Bronchial epithelial cell (primary cell): ENCODE measurements around the gene KRT80. TPM values are rescaled to one million over a fixed set of nuclear protein-coding genes. Genes with fewer than 3 reads are reported as not detected.

ENCODE experiments used
- DNase-seq: peaks from one replicate; pipeline ENCODE4 v3.0.0-alpha.2; 2010; ENCODE audit warnings: low read depth
- FAIRE-seq: peaks from 2 replicates; lab custom pipeline; 2011; peaks lifted over from hg19 to GRCh38; lab: Jason Lieb, UNC
- H3K27me3 ChIP-seq: 2 replicates; pipeline ENCODE4 v1.5.1; 2011; ENCODE audit warnings: low read length; ENCODE audit not compliant: control insufficient read depth, insufficient read depth
- H3K36me3 ChIP-seq: 2 replicates; pipeline ENCODE4 v1.5.1; 2011; ENCODE audit warnings: low read length; ENCODE audit not compliant: control insufficient read depth, insufficient read depth
- H3K4me3 ChIP-seq: 2 replicates; pipeline ENCODE4 v1.5.1; 2011; ENCODE audit warnings: mild to moderate bottlenecking, low read depth, low read length, control low read depth
- CTCF ChIP-seq: IDR thresholded peaks from 2 replicates; pipeline ENCODE4 v1.5.1; 2011; ENCODE audit warnings: mild to moderate bottlenecking, moderate library complexity, low read length, control low read depth, inconsistent platforms; ENCODE audit not compliant: insufficient read depth, severe bottlenecking
- total RNA-seq: library from RNA; depleted of rRNA; stranded (reverse); fragments of >200 nt; gene quantifications from 2 replicates; pipeline ENCODE4 v1.2.1, GENCODE V29; 2014

The KRT80 gene
- total RNA-seq, 1 donor from 2014 or later, result 14.7 TPM

DNA sequence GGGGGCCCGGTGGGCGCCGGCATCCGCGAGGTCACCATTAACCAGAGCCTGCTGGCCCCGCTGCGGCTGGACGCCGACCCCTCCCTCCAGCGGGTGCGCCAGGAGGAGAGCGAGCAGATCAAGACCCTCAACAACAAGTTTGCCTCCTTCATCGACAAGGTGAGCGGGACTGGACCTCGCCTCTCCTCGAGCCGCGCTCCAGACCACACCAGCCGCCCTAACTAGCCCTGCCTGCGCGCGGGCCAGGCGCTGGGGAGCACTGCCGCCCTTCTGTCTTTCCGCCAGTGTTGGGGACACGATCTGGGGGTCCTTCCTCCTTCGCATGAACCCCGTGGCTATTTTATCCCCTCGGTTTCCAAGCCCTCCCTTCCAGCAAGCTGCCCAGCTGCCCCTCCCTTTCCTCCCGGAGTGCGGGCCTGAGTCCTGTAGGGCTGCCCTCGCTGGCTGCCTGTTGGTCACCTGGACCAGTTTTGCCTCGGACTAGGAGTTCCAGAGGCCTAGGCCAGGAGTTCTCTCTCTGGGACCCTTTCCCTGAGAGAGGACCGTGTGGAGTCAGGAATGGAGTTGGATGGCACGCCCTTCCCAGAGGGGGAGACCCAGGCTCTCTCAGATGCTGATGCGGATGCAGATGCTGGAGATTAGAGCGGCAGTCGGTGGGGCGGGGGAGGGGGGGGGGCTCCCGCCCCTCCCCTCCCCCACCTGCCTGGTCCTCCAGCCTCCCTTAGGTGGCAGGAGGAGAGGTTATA is 41.8 kb upstream of the KRT80 start:
- Histone ChIP-seq H3K4me3 (peak overlapping the region; percentile 47), H3K27me3 (no peaks in the 10 kb centered on the region), H3K36me3 (peaks cover 4% of the 10 kb centered on the region)
- FAIRE-seq, result no peak
- no peak for TF ChIP-seq CTCF
- DNase-seq, result no peak

- FAIRE-seq, result no peak
- Histone ChIP-seq H3K4me3 (peak within 1 kb of the TSS; percentile 47), H3K27me3 (no peaks in the 10 kb centered on the region), H3K36me3 (peaks cover 4% of the 10 kb centered on the region)
- no peak for DNase-seq
- TF ChIP-seq CTCF, result peak; percentile 8
Measured at GRCh38 chr12:52232674-52233461, 41.1 kb upstream of the KRT80 start, which contains the start of gene KRT7. Gene KRT7 (plus strand): TSS chr12:52233243. CDS start chr12:52233297, 54 bp downstream.

- H3K36me3 ChIP-seq, result peaks cover 4% of the 10 kb centered on the region
- FAIRE-seq (no peak), DNase-seq (no peak)
- H3K27me3 ChIP-seq, result no peaks in the 10 kb centered on the region
- H3K4me3 ChIP-seq, result peak overlapping the region; percentile 47
- TF ChIP-seq CTCF, result no peak
Measured at GRCh38 chr12:52232203-52232673, 40.4 kb upstream of the KRT80 start.

DNA sequence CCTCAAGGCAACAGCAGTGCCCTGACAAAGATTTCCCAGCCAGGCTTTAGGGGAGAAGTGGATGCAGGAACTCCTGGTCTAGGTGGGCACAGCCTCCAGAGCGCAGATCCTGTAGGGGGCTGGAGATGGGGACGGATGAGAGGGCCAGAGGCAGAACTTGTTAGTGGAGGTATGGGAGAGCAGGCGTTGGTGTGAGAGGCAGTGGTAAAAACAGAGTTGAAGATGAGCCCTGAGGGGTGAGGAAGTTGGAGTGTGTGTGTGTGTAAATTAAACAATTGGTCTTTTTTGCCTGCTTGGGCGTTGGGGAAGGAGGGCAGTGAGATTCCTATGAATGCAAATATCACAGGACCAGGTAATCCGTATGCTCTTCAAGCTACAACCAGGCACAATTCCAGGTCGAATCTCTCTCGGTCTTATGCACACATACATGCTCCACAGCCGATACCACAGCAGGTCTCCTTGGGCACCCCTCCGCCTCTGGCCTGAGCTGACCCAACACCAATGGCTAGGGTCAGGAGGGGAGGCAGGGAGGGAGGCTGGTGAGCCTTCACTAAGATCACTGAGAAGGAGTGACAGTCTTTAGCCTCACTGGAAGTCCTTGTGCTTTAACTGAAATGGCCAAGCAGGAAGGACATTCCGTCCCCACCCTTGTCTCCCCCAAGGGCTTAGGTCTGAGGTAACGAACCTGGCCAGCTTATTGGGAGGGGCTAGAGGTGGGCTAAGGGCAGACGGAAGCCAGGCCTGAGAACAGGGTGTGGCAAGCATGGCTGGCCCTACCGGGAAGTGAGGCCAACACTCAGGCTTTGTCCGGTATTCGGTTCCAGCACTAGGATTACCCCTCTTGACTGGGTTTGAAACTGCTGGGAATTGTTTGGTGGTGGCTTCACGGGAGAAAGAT is 39.7 kb upstream of the KRT80 start:
- DNase-seq (peak; percentile 40), FAIRE-seq (peak; percentile 55)
- H3K27me3 ChIP-seq, result no peaks in the 10 kb centered on the region
- no peak for TF ChIP-seq CTCF
- H3K4me3 ChIP-seq, result no peak overlapping the region
- peaks cover 4% of the 10 kb centered on the region for H3K36me3 ChIP-seq
